CD4-positive, alpha-beta T cell treated with Interleukin-15 for 1 hour (primary cell): Measurements from ENCODE around the gene ITM2C.
A peak's percentile ranks its signal among the peaks of the same experiment; 100 is the strongest.

Source experiments
- DNase-seq: peaks from one replicate; pipeline ENCODE4 v3.0.0-alpha.2; 2020

Gene ITM2C

DNA sequence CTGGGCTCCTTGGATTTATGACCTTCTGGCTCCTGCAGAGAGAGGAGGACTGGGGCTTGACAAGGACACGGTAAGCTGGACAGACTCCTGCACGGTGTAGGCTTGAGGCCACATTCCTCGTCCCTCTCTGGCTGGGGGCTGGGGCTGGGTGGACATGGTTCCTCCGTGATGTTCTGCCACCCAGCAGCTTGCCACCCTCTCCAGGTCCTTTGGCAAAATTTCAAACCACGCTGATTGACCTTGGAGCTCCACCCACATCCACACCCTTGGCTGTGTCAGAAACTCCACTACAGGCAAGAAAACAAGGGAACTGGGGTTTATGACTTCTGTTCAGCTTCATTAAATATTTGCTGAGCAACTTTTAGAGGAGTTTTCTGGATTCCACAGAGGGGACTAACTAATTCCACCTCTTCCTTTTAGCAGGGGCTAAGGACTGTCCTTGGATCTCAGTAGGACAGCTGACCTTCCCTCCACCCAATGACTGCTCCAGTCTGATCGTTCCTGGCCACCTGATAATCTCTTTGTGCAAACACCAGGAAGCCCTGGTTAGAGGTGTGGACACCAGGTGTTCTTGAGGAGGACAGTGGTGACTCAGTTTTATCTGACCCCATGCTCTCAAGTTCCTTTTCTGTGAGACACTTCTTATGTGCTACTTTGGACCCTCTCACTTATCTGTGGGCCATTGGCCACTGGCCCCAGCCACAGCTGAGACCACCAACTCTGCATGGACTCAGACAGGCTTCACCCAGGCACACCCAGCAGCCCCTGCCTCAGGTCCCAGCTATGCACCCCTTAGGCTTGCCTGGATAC is 31.0 kb downstream of the ITM2C start:
- DNase-seq = no peak

DNA sequence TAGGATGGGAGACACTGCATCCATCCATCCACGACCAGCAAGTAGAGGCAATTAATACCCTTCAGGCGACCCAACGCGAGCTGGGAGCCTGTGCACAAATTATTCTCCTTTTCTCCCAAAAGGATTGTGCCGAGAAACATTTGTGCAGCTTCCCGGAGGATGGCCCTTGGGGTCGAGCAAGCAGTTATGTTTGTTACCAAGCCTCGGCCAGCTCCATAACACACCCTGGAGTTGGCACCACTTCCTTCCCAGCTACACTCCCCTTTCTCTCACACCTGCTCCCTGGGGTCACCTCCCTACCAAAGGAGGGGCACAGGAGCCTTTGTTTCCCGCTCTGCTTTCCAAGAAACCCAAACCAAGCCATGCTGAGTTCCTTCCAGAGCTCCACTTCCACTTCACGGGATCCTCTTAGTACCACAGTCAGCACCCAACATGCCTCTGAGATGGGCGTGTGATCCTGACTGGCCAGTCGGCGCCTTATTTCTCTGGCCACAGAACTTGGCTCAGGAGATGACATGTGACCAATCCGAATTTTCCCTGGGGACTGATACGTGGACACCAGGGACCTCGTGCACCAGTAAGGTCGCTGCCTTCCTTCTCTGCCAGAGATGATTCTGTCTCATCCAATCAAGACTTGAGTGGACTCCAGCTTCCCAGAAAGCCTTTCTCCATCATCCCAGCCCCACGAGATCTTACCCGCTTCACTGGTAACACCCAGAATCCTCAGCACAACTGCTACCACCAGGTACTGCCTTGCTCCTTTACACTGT is 31.8 kb downstream of the ITM2C start:
- DNase-seq = no peak

DNA sequence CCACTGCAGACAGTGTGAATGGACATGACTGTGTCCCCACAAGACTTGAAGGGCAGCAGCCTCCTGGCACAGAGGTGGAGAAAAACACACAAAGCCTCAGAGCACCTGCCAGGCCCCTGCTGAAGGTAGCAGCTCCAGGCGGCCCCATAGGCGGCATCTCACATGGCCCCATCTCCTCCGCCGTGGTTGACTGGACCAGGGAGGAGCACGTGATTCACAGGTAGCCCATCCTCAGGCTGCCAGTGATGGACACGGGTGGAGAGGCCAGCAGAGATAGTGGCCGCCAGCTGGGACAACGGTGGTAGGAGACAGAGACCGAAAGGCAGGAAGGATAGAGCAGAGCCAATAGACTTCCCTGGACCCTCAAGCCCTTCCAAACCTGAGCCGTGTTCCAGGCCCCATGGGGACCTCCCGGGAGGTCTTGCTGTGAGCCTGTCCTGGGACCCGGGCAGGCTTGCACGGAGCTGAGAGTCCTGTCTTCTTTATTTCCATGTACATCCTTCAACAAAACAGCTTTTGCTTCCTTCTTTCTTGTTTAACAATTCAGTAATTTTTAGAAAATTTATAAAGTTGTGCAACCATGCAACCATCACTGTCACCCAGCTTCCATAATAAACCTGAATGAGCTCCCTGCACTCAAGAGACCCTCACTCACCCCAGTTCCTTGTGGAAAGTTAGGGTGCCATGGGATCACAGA is 33.4 kb downstream of the ITM2C start:
- DNase-seq = no peak

DNA sequence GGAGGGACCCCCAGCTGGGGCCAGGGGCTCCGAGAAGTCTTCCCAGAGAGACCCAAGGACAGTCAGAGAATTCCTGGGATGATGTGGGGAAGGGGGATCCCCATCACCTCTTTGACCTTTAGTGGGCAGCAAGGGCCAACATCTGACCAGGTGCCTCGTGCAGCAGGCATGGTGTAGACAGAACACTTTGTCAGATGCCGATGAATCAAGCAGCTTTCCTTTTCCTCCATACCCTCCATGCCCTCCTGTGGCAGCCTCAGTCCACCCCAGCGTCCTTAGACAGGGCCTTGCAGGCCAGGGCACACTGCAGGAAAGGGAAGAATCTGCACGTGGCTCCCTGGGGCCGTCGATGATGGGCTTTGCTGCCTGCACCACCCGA is 34.0 kb downstream of the ITM2C start:
- no peak for DNase-seq

DNA sequence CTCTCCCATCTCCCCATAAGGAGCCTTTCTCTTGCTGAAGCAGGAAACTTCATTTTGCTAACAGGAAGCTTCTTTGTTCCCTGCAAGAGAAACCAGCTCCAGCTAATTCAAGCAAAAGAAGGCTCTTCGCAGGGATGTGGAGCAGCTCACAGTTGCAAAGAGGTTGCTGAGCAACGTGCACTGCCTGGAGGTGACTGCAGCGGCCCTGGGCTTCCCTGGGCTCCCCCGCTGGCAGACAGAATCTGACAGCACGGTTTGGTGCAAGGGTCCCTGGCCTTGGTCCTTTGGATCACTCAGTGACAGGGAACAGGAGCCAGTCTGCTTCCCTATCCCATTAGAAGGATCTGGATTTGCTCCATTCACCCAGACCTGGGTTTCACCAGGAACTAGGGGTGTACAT is 34.5 kb downstream of the ITM2C start:
- no peak for DNase-seq

DNA sequence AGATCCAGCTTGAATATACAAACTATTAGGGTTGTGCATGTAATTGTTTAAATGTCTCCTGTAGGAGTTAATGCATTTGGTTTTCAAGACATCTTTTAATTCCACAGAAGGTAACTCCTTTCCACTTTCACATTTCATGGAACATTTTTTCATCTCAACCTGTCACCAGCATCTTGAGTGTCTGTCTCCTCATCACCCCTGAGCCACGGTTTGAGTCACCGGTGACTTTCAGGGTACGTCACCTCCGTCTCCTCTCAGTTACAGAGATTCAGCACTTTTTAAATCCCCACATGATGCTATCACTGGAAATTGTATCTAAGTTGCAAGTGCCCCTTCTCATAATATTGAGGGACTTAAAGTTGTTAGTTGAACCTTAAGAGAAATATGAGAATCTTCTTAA is 35.0 kb downstream of the ITM2C start:
- DNase-seq = no peak

DNA sequence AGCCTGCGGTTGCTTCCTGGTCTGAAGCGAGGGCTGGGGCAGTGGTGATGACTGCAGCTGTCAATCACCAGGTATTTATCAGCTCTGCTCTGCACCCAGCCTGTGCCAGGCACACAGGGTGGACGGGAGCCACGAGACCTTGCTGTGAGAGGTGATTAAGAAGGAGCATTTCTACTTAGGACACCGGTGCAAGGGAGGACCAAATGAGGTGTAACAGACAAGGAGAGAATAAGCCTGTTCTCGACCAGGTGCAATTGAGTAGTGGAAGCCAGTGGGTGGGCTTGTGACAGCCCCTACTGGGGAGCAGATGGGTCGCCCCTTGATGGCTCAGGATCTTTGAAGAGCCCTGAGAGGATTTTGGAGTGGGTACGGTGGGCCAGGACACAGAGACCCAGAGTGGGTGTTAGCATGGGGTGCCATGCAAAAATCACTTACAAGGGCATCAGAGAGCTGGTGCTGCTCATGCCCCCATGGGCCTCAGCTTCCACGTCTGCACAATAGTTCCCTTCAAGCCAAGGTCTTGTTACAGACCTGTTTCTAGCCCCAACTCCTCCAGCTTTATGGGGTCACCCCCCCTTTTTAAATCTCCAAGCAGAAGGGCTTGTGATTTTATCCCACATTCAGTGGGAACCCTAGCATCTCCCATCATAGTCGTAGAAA is 35.7 kb downstream of the ITM2C start:
- DNase-seq = no peak

DNA sequence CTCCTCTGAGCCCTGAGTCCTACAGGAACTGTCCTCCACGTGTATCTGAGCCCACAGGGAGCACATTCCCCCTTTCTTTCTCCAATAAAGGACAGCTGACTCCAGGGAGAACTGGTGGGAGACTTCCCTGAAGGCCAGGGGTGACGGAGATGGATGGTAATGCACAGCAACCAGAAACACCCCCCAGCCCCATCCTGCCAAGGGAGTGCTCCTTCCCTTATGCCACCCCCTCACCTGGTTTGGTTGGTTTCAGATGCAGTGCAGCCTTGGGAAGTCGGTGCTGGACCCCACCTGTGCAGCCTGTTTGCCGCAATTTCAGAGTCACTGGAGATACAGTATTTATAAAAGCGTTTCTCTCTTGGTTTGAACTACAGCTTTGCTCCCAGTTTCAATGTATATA is 36.3 kb downstream of the ITM2C start:
- no peak for DNase-seq

DNA sequence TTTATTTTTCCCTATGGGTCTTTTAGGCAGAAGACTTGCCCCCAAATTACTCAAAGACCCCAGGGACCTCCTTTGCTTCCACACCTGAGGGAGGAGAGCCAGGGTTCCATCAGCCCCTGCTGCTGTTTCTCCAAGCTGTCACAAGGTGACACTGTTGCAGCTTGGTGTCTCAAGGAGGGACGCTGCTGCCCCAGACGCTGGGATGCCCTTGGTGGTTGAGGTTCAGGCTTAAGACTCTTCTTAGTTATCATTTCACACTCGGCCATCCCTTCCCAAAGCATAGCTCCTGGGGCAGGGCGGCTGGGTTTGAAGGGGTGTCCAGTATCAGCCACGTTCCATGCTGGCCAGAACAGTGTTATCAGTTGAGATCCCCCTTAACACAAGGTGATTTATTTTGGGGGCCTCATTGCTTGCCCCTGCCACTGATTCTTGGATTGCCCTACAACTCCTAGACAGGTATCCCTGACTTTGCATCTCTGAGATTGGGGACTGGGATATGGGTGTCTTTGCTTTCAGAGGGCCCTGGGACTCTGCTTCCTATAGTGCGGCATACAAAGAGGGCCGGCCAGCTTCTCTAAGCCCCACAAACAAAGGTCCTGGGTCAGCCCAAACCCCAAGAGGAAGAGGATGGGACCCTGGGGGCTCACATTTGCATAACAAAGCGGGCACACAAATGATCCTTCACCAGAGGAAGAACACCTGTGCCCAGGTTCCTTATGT is 37.6 kb downstream of the ITM2C start:
- peak; percentile 39 for DNase-seq

DNA sequence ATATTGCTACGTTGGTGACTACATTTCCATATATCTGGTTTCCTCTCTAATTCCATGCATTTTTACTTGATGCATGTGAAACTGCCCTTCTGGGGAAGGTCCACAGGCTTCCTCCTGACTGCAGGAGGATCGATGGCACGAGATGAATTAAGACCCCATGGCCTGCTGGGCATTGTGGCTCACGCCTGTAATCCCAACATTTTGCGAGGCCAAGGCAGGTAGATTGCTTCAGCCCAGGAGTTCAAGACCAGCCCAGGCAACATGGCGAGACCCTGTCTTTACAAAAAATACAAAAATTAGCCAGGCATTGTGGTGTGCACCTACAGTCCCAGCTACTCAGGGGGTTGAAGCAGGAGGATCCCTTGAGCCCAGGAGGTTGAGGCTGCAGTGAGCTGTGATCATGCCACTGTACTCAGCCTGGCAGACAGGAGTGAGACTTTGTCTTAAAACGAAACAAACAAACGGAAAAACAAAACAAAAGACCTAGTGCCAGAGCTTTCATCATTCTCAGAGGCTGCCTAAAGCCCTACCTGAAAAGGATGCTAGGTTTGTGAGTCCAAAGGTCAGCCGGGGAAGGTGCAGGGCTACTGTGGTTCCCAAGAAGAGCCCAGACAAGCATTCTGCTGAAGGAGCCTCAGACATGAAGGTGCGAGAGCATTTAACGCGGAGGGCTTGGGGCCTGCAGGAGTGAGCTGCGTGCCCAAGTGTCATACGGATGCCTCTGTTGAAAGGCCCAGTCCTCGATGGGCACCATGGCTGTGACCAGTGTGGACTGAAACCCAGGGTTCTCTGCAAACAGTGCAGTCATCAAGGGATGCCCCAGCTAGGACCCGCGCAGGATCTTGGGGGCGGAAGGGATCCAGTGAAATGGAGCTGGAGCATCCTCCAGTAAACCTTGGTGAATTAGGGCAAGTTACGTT is 38.7 kb downstream of the ITM2C start:
- no peak for DNase-seq

DNA sequence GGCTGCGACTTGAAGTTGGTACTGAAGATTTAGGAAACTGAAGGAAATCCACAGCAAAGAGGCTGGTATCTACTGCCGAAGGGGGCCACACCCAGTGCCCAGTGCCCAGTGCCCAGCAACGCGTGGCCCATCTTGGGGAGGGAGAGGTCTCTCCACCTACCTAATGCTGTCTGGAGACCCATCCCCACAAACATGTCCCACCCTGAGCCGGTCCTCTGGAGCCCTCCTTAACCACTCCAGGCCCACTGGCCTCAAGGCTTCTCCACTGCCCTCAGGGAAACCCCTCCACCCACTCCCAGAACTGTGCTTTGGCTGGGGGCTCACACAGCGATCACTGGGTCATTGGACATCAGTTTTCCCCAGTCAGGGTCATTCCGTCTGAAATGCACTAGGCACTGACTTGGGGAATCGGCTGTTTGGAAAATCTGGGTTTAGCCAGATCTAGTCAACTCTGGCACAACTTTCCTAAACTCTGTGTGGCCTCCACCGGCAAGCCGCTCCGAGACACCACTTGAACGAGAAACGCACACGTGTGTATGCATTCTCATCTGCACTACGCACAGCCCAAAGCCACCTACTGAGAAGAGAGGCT is 40.2 kb downstream of the ITM2C start:
- DNase-seq = no peak

DNA sequence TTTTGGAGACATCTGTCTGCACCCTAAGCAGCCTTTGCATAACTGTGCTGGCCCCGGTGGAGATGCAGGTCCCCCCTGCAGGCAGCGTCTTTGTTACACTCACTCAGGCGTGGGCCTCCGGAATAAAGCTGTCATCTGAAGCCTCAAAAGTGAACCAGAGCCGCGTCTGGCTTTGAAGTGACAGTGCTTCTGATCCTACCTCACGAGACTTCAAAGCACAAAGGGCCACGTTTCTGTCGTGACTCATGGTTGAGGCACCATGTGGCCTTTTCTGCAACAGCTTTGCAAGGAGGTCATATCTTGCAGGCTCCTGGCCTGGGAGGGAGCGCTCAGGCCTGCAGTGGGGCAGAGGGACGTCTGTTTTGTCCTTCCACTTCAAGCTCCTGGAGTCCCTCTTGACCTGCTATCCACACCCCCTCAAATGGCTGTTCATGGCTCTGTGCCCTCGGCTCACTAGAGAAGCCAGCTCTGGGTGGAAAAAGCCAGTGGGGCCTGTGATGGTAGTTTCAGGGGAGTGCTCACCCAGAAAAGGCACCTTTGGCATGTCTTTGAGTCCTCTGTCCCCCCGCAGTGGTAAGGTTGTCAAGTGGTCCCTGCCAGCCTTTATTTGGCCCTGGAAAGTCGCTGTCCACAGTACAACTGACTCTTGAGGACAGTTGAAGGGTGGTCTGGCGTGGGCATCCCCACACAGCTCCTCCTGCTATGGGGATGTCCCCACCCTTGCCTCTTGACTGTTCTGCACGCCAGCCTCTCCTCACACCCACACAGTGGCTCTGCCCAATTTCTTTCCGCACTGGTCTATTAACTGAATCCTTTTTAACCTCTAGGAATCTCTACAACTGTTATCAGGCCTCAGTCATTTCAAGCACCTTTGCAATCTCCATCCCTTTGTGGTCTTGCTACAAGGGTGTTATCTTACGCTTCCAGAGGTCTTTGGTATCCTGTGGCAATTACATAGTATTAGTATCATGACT is 41.0 kb downstream of the ITM2C start:
- DNase-seq = peak; percentile 68

DNA sequence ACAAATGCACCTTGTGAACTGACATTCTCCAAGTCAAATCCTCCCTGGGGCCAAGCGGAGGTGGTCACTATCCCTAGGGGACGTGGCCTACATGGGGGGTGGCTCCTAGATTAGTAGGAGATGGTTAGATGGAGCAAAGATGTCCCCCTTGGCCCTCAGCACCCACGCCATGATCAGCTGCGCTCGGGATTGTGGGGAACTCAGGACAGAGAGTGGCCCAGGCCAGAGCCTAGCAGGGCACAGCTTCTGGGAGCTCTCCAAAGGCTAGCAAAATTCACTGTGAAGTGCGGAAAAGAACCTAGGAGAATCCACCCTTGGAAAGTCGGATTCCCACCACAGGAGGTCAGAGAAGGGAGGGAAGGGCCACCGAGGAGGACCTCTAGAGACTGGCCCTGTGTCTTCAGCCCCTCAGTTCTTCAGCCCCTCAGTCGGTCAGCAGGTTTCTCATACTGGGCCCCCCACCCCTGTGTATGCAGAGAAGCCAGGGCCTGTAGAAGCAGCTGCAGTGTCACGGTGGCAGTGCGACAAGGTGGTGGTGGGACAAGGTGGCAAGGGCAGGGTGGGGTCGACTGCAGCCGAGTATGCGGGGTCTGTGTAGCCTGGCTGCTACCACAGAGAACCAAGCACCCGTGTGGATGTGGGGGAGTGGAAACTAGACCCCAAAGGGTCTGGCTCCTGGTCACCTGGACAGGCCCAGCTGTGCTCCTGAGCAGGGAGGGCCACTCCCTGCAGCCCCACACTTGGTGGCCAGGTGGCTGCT is 41.9 kb downstream of the ITM2C start:
- no peak for DNase-seq

DNA sequence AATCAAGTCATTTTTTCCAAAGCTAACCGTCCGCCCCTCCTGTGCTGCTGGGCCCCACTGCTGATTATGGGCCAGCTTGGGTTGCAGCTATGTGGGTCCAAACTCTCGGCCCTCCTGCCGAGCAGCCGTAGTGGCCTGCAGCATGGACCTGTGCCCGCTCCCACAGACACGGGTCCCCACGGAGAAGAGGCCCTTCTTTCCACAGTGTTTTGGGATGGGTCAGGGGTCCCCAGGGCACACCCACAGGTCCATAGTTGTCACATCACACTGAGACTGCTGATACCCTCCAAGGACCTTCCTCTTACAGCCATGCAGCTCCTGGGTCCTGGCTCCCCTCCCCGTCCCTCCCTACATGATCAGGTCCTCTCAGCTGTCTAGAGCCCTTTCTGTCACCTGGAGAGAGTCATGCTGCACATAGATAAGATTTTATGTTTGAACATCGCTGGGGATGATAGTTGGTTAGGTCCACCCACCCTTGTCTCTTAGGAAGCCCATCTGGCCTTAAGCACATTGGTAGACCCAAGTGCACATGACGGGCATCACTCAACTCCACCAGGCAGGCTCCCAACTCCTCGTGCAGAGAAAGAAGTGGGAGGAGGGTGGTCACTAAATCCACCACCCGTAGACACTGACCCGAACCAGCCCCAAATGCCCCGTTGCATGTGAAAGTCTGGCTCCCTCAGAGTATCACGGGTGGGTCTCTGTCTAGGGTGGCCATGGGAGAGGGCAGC is 42.8 kb downstream of the ITM2C start:
- DNase-seq = peak; percentile 10

DNA sequence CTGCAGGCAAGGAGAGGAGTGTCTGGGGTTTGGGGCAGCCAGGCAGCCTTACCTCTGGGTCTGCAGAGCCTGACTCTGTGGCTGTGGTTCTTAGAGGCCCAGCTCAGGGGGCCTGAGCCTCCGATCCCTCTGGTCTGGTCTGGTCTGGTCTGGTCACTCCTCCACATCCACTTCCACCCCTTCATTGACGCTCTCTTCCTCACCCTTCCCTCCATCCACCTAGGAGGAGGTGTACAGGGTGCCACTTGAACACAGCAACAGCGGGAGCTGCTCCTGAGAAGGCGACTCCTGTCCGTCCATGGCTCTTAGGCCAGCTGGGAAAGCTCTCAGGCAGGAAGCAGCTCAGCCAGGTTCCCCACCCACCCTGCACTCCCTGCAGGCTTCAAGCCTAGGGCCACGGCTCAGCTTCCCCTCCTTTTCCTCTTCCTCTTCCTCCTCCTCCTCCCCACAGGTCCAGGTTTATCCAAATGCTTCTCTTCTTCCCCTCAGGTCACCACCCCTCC is 43.4 kb downstream of the ITM2C start:
- no peak for DNase-seq

DNA sequence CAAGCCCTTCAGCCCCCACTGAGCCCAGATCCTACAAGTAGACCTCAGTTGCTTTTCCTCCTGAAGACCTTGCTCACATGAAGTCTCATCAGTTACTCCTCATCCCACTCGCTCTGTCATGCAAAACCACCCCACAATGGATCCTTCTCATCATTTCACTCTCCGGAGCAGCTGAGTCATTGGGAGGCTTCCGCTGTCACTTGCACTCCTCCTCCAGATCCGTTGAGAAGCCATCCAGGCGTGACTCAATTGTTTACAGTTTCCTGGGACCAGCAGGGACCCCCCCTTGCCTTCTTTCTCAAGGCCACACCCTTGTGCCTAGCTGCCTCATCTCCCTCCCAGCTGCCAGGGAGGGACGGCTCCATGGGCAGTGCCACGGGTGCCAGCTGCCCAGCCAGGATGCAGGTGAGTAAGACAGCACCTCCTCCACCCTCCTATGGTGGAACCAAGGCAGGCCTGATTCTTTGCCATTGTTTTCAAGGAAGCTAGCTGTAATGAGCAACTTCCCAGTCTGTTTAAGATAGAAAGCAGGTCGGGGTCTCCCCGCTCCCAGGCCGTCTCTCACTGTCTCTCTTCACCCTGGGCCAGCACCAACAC is 44.0 kb downstream of the ITM2C start:
- no peak for DNase-seq

DNA sequence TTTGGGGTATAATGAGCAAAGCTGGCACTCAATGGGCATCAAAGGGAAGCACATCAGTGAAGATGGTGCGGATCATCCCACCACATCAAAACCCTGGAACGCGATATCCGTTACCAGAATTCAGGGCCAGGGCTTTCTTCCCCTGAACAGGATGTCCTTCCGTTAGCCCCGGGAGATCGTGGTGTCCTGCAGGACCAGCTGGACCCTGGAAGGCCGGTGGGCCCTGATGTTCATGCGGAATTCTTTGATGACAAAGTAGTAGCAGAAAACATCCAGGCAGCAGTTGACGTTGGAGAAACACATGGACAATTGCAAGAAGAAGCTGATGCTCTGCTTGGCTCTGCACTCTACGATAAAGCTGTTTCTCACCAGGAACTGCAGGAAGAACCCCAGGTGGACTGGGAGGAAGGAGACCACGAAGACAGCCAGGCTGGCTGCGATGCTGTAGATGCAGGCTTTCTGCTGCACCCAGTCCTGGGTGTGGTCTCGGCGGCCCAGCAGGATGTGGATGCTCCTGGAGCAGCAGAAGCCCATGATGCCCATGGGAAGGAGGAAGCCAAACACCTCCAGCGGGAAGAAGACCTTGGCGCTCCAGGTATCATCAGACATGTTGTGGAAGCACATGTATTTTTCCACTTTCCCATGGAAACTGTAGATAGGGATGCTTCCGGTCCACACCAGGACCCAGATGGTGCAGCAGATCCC is 45.3 kb downstream of the ITM2C start:
- no peak for DNase-seq
